HL-60/S4 treated with retinoic acid at 250 ng/mL for 4 days and 3 days (cell line): ENCODE measurements around the gene SAMSN1.

Experiments used
- in situ Hi-C: fragments of 300-500 bp; cut with MboI; formaldehyde crosslinking; loops from 2 replicates; pipeline ENCODE4 v1.7.0; 2022; ENCODE audit warnings: low sequenced_read_pairs

SAMSN1 gene

DNA sequence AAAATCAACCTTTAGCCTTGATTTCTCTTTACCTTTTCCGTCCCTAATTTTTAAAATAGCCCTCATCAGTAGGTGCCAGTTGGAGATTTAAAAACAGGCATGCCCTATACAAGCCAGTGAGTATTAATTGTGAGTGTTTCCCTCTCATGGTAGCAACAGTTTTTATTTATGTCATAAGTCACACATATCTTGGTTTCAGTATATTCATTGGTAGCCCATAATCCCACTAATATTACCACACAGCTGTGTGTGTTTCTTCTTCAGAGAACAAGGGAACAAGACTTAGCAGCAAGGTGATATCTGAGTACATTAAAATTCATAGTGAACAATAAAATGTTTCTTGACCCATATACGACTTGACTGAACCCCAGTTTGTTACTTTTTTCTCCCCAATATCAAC is 94.6 kb downstream of the SAMSN1 start:
- in situ Hi-C loops: no loop called here

- in situ Hi-C loops: loop anchor here (25.0 kb wide), 1 partner anchor 1039 kb away; no protein-coding TSS in a partner anchor
These were observed 97.3 kb downstream of the SAMSN1 start for GRCh38 chr21:14448784-14449183.

- in situ Hi-C loops: loop anchor here (25.0 kb wide), 1 partner anchor 1049 kb away; no protein-coding TSS in a partner anchor
These were observed 107.9 kb downstream of the SAMSN1 start for GRCh38 chr21:14438211-14438610.

DNA sequence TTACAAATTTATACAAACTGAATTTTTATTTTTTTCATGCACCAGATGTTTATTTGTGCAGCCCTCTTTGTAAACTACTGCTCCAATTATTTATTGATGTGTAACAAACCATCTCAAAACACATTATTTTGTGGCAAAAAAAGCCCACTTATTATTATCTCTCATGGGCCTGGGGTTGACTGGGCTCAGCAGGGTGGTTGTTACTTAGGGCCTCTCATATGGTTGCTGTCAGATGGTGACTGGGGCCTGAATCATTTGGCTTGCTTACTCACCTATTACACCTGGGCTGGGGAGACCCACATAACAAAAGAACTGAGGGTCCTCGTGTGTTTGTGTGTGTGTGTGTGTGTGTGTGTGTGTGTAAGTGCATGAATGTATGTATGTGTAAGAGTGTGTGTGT is 110.7 kb downstream of the SAMSN1 start:
- in situ Hi-C loops: loop anchor here (25.0 kb wide), 1 partner anchor 1052 kb away; no protein-coding TSS in a partner anchor
